Suprapubic skin (tissue), 4 donors: ENCODE data around the gene MUSTN1. TPM values are rescaled to one million over a fixed set of nuclear protein-coding genes. Genes with fewer than 3 reads are reported as not detected.

Experiments
- DNase-seq, 2 donors: peaks; one replicate each; pipeline ENCODE4 v3.0.0-alpha.2; 2019; ENCODE audit warnings: low spot score in 2 of 2
- H3K27ac ChIP-seq: fragments of 200-600 bp; sonication (generic); one replicate; pipeline ENCODE4 v1.5.1; 2019
- H3K27me3 ChIP-seq: fragments of 200-600 bp; sonication (generic); one replicate; pipeline ENCODE4 v1.5.1; 2019
- H3K36me3 ChIP-seq: fragments of 200-600 bp; sonication (generic); one replicate; pipeline ENCODE4 v1.5.1; 2019
- H3K4me1 ChIP-seq: fragments of 200-600 bp; sonication (generic); one replicate; pipeline ENCODE4 v1.5.1; 2019
- H3K4me3 ChIP-seq: fragments of 200-600 bp; sonication (generic); one replicate; pipeline ENCODE4 v1.5.1; 2019; ENCODE audit warnings: mild to moderate bottlenecking
- H3K9me3 ChIP-seq: fragments of 200-600 bp; sonication (generic); one replicate; pipeline ENCODE4 v1.5.1; 2019
- CTCF ChIP-seq, 2 donors: fragments of 200-600 bp in 1 of 2; fragments of 450-650 bp in 1 of 2; sonication (generic) in 1 of 2; IDR thresholded peaks; one replicate each; pipeline ENCODE4 v1.5.1; 2016 to 2019; ENCODE audit warnings: antibody characterized with exemption in 2 of 2, mild to moderate bottlenecking in 1 of 2, moderate library complexity in 1 of 2
- EP300 ChIP-seq: sonication (generic); formaldehyde crosslinking; IDR thresholded peaks from one replicate; pipeline ENCODE4 v1.6.1; 2017; ENCODE audit warnings: antibody characterized with exemption
- POLR2A ChIP-seq, 2 donors: fragments of 450-650 bp; IDR thresholded peaks; one replicate each; pipeline ENCODE4 v1.6.1; 2017; ENCODE audit warnings: antibody characterized with exemption in 2 of 2, mild to moderate bottlenecking in 2 of 2, moderate library complexity in 2 of 2
- POLR2AphosphoS5 ChIP-seq, 3 donors: sonication (generic); formaldehyde crosslinking; IDR thresholded peaks; one replicate each; pipeline ENCODE4 v1.6.1; 2017; ENCODE audit warnings: antibody characterized with exemption in 3 of 3
- WGBS: methylation state at CpG from one replicate; pipeline ENCODE4 v1.1.5; 2018; 5-methylcytosine and 5-hydroxymethylcytosine counted together
- total RNA-seq, 4 donors: library from RNA; depleted of rRNA; stranded (reverse); fragments of >200 nt; gene quantifications; one replicate each; pipeline ENCODE4 v1.1.0, GENCODE V29; 2016

MUSTN1 gene
- total RNA-seq, 4 donors from 2014 or later = 1.6 to 14.5 (median 8.3) TPM

- Histone ChIP-seq H3K27ac (no peak overlapping the region), H3K27me3 (no peaks in the 10 kb centered on the region), H3K4me1 (peaks cover 14% of the 10 kb centered on the region), H3K4me3 (no peak overlapping the region), H3K36me3 (no peaks in the 10 kb centered on the region), H3K9me3 (no peaks in the 10 kb centered on the region)
- DNase-seq = no peak
- no peak for TF ChIP-seq CTCF (IDR thresholded peaks at IDR 0.05)
- WGBS = 56% methylated on average over 8 of the region's 8 CpGs
Measured at GRCh38 chr3:52873433-52874159, 38.8 kb upstream of the MUSTN1 start.

- Histone ChIP-seq H3K27me3 (no peaks in the 10 kb centered on the region), H3K9me3 (no peaks in the 10 kb centered on the region), H3K36me3 (no peaks in the 10 kb centered on the region), H3K4me1 (peaks cover 17% of the 10 kb centered on the region), H3K4me3 (no peak overlapping the region), H3K27ac (no peak overlapping the region)
- DNase-seq = no peak
- TF ChIP-seq CTCF (IDR thresholded peaks at IDR 0.05) (no peak), POLR2AphosphoS5 (IDR thresholded peaks at IDR 0.05) (no peak), POLR2A (IDR thresholded peaks at IDR 0.05) (no peak), EP300 (no peak)
- WGBS = 90% methylated on average over 3 of the region's 3 CpGs
Measured at GRCh38 chr3:52872245-52872644, 37.4 kb upstream of the MUSTN1 start.

GRCh38 chr3:52871761-52872160, 36.9 kb upstream of the MUSTN1 start:
- peaks cover 17% of the 10 kb centered on the region for H3K4me1 ChIP-seq
- no peak for TF ChIP-seq POLR2AphosphoS5 (IDR thresholded peaks at IDR 0.05)
- no peak for TF ChIP-seq EP300
- TF ChIP-seq CTCF (IDR thresholded peaks at IDR 0.05) = no peak
- no peak for TF ChIP-seq POLR2A (IDR thresholded peaks at IDR 0.05)
- 79% methylated on average over 9 of the region's 9 CpGs for WGBS
- H3K36me3 ChIP-seq = no peaks in the 10 kb centered on the region
- no peak overlapping the region for H3K4me3 ChIP-seq
- no peak for DNase-seq
- H3K27ac ChIP-seq = no peak overlapping the region
- H3K9me3 ChIP-seq = no peaks in the 10 kb centered on the region
- no peaks in the 10 kb centered on the region for H3K27me3 ChIP-seq

- no peak for DNase-seq
- no peak for TF ChIP-seq POLR2AphosphoS5 (IDR thresholded peaks at IDR 0.05)
- TF ChIP-seq EP300 = no peak
- no peak for TF ChIP-seq CTCF (IDR thresholded peaks at IDR 0.05)
- TF ChIP-seq POLR2A (IDR thresholded peaks at IDR 0.05) = no peak
- H3K4me1 ChIP-seq = peaks cover 17% of the 10 kb centered on the region
- H3K27me3 ChIP-seq = no peaks in the 10 kb centered on the region
- no peaks in the 10 kb centered on the region for H3K36me3 ChIP-seq
- WGBS = 92% methylated on average over 2 of the region's 10 CpGs
- no peaks in the 10 kb centered on the region for H3K9me3 ChIP-seq
- H3K4me3 ChIP-seq = no peak overlapping the region
- H3K27ac ChIP-seq = no peak overlapping the region
Measured at GRCh38 chr3:52870471-52870870, 35.7 kb upstream of the MUSTN1 start.

GRCh38 chr3:52866427-52866826, 31.6 kb upstream of the MUSTN1 start:
- TF ChIP-seq CTCF (IDR thresholded peaks at IDR 0.05) = no peak
- TF ChIP-seq POLR2A (IDR thresholded peaks at IDR 0.05) = no peak
- TF ChIP-seq POLR2AphosphoS5 (IDR thresholded peaks at IDR 0.05) = no peak
- TF ChIP-seq EP300 = no peak
- H3K4me3 ChIP-seq = no peak overlapping the region
- DNase-seq = no peak
- 61% methylated on average over 12 of the region's 12 CpGs for WGBS
- no peaks in the 10 kb centered on the region for H3K9me3 ChIP-seq
- no peak overlapping the region for H3K27ac ChIP-seq
- peaks cover 3% of the 10 kb centered on the region for H3K4me1 ChIP-seq
- no peaks in the 10 kb centered on the region for H3K36me3 ChIP-seq
- no peaks in the 10 kb centered on the region for H3K27me3 ChIP-seq
